ENCODE data around the gene MAP3K6.
"Not testable (repeated sequence)": the region's sequence is repeated elsewhere in the genome, so short reads cannot be mapped to it uniquely, and the experiment has no call there.

Gene MAP3K6

GRCh38 chr1:27394282-27394658 lies 27.5 kb upstream of the MAP3K6 start:
- Histone ChIP-seq H3K9ac (ENCODE audit: low read depth, low read length) (no peak overlapping the region), H3K4me3 (ENCODE audit: low read depth, low read length) (no peak overlapping the region), H3K27me3 (ENCODE audit: control insufficient read depth, insufficient read depth, low read length) (no peaks in the 10 kb centered on the region), H3K4me1 (ENCODE audit: control insufficient read depth, insufficient read depth, low read length) (peaks cover 13% of the 10 kb centered on the region), H3K9me3 (ENCODE audit: control insufficient read depth, insufficient read depth, low read length) (no peaks in the 10 kb centered on the region), H3K36me3 (ENCODE audit: control insufficient read depth, insufficient read depth, low read length) (peaks cover 9% of the 10 kb centered on the region)

DNA sequence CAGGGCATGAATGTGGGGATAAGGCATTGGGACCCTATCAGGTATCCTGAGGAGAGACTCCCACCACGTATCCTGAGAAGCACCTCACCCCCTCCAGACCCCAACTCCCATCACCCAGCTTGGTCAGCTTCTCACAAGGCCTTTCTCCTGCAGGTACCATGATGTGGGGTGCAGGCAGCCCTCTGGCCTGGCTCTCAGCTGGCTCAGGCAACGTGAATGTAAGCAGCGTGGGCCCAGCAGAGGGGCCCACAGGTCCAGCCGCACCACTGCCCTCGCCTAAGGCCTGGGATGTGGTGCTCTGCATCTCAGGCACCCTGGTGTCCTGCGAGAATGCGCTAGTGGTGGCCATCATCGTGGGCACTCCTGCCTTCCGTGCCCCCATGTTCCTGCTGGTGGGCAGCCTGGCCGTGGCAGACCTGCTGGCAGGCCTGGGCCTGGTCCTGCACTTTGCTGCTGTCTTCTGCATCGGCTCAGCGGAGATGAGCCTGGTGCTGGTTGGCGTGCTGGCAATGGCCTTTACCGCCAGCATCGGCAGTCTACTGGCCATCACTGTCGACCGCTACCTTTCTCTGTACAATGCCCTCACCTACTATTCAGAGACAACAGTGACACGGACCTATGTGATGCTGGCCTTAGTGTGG lies 27.0 kb upstream of the MAP3K6 start:
- peaks cover 10% of the 10 kb centered on the region for H3K4me1 ChIP-seq (ENCODE audit: control insufficient read depth, insufficient read depth, low read length)
- peak overlapping the region; percentile 90 for H3K4me3 ChIP-seq (ENCODE audit: low read depth, low read length)
- no peaks in the 10 kb centered on the region for H3K27me3 ChIP-seq (ENCODE audit: control insufficient read depth, insufficient read depth, low read length)
- no peaks in the 10 kb centered on the region for H3K9me3 ChIP-seq (ENCODE audit: control insufficient read depth, insufficient read depth, low read length)
- peaks cover 9% of the 10 kb centered on the region for H3K36me3 ChIP-seq (ENCODE audit: control insufficient read depth, insufficient read depth, low read length)
- no peak overlapping the region for H3K9ac ChIP-seq (ENCODE audit: low read depth, low read length)

GRCh38 chr1:27392778-27393635 lies 26.2 kb upstream of the MAP3K6 start:
- Histone ChIP-seq H3K36me3 (ENCODE audit: control insufficient read depth, insufficient read depth, low read length) (peaks cover 9% of the 10 kb centered on the region), H3K9ac (ENCODE audit: low read depth, low read length) (peak overlapping the region; percentile 60), H3K27me3 (ENCODE audit: control insufficient read depth, insufficient read depth, low read length) (no peaks in the 10 kb centered on the region), H3K4me1 (ENCODE audit: control insufficient read depth, insufficient read depth, low read length) (peaks cover 8% of the 10 kb centered on the region), H3K4me3 (ENCODE audit: low read depth, low read length) (peak overlapping the region; percentile 90), H3K9me3 (ENCODE audit: control insufficient read depth, insufficient read depth, low read length) (no peaks in the 10 kb centered on the region)

DNA sequence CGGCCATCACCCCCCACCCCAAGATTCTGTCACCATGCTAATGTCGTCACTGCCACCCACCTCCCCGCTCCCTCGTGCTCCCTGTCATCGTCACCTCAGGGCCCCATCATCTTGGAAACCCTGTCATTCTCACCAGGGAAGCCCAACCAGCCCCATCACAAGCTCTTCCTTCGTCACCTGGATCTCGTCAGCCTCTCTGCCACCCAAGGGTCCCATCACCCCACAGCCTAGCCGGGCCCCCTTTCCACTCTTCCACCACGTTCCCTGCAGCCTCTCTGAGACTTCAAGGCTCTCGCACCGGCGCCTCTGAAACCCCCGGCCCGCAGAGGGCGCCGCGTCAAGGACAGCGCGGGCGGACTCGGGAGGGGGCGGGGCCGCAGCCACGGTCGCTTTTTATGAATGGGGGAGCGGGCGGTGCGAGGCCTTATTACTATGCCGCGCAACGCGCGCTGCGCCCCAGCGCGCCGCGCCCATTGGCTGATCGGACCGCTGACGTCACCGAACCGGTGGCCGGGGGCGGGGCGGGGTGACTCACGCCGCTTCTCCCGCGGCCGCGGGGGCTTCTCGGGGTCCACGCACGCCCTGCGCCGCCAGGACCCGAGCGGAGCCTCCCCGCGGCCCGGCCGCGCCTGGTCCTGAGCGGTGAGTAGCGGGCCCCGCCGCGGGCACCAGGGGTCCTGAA lies 25.5 kb upstream of the MAP3K6 start, which contains the start of gene GPR3:
Gene GPR3 (plus strand): TSS at position 527 of the 682 bp plus-strand sequence. CDS start 1,177 bp downstream, outside the sequence.
- Histone ChIP-seq H3K27me3 (ENCODE audit: control insufficient read depth, insufficient read depth, low read length) (no peaks in the 10 kb centered on the region), H3K9me3 (ENCODE audit: control insufficient read depth, insufficient read depth, low read length) (no peaks in the 10 kb centered on the region), H3K36me3 (ENCODE audit: control insufficient read depth, insufficient read depth, low read length) (peaks cover 9% of the 10 kb centered on the region), H3K4me1 (ENCODE audit: control insufficient read depth, insufficient read depth, low read length) (peaks cover 4% of the 10 kb centered on the region), H3K4me3 (ENCODE audit: low read depth, low read length) (peak within 1 kb of the TSS; percentile 90), H3K9ac (ENCODE audit: low read depth, low read length) (peak within 1 kb of the TSS; percentile 60)

DNA sequence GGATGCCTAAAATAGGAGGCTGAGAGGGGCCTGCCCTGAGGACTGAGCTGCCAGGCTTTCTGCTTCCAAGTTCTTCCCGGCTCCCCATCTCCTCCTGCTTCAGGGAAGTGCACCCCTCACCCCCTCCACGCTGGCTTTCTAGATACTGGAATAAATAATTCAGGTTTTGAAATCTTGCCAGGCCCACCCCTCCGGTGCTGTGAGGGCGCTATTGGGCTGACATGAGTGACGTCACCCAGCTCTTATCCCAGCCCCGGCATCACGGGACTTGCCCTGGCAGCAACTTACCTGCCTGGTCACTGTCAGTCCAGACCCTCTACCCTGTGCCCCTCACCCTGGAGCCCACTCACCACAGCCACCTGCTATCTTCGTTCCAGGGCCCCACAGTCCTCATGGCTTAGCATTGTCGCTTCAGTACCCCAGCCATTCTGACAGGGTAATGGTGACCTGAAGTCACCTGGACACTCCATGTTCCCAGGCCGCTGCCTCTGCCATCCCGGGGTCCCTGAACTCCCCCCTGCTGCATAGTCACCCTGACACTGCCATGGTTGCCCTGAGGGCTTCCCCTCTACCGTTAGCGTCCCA lies 24.8 kb upstream of the MAP3K6 start:
- Histone ChIP-seq H3K9ac (ENCODE audit: low read depth, low read length) (peak overlapping the region; percentile 12), H3K36me3 (ENCODE audit: control insufficient read depth, insufficient read depth, low read length) (peaks cover 9% of the 10 kb centered on the region), H3K27me3 (ENCODE audit: control insufficient read depth, insufficient read depth, low read length) (no peaks in the 10 kb centered on the region), H3K4me1 (ENCODE audit: control insufficient read depth, insufficient read depth, low read length) (peaks cover 4% of the 10 kb centered on the region), H3K9me3 (ENCODE audit: control insufficient read depth, insufficient read depth, low read length) (no peaks in the 10 kb centered on the region), H3K4me3 (ENCODE audit: low read depth, low read length) (peak overlapping the region; percentile 68)

DNA sequence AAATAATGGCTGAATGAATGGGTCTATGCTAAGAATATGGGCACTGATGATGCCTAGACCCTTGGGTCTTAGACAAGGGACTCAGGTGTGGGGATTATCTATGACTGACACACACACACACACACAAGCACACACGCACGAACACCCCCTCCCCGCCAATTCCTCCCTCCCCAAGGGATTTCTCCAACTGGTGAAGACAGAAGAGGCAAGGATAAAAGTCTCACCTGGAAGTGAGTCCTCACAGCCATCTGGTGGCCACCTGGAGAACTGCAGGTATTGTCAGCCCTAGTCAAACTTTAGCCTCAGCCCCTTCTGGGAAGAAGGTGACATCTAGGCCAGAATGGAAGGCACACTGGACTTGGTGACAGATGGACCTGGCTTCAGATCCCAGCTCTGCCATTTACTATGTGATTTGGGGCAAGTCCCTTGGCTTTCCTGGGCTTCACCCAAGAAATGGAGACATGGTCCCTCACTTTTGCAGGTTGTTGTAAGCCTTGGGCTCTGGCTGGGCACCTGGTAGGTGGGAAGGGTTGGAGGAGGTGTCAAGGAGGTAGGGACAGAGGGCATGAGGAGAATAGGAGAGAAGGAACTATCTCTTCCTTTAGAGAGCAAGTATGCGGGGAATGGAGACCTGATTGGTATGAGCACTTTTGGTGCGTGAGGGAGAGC lies 21.7 kb upstream of the MAP3K6 start:
- no peak overlapping the region for H3K4me3 ChIP-seq (ENCODE audit: low read depth, low read length)
- no peaks in the 10 kb centered on the region for H3K9me3 ChIP-seq (ENCODE audit: control insufficient read depth, insufficient read depth, low read length)

DNA sequence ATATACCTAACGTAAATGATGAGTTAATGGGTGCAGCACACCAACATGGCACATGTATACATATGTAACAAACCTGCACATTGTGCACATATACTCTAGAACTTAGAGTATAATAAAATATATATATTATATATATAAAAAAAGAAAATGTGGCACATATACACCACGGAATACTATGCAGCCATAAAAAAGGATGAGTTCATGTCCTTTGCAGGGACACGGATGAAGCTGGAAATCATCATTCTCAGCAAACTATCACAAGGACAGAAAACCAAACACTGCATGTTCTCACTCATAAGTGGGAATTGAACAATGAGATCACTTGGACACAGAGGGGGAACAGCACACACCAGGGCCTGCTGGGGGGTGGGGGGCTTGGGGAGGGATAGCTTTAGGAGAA lies 18.0 kb upstream of the MAP3K6 start:
- not testable (repeated sequence) for H3K36me3 ChIP-seq (ENCODE audit: control insufficient read depth, insufficient read depth, low read length); H3K4me3 ChIP-seq (ENCODE audit: low read depth, low read length)

More for the DNA sequence above, 21.7 kb upstream of the MAP3K6 start:
- Histone ChIP-seq H3K36me3 (ENCODE audit: control insufficient read depth, insufficient read depth, low read length) (no peaks in the 10 kb centered on the region), H3K4me1 (ENCODE audit: control insufficient read depth, insufficient read depth, low read length) (peaks cover 6% of the 10 kb centered on the region), H3K9ac (ENCODE audit: low read depth, low read length) (no peak overlapping the region), H3K27me3 (ENCODE audit: control insufficient read depth, insufficient read depth, low read length) (no peaks in the 10 kb centered on the region)

GRCh38 chr1:27383661-27384060 lies 16.9 kb upstream of the MAP3K6 start:
- H3K36me3 ChIP-seq (ENCODE audit: control insufficient read depth, insufficient read depth, low read length), result no peaks in the 10 kb centered on the region
- H3K9me3 ChIP-seq (ENCODE audit: control insufficient read depth, insufficient read depth, low read length), result no peaks in the 10 kb centered on the region
- peaks cover 3% of the 10 kb centered on the region for H3K4me1 ChIP-seq (ENCODE audit: control insufficient read depth, insufficient read depth, low read length)
- H3K9ac ChIP-seq (ENCODE audit: low read depth, low read length), result no peak overlapping the region
- no peak overlapping the region for H3K4me3 ChIP-seq (ENCODE audit: low read depth, low read length)
- H3K27me3 ChIP-seq (ENCODE audit: control insufficient read depth, insufficient read depth, low read length), result peaks cover 11% of the 10 kb centered on the region

More for the DNA sequence above, 18.0 kb upstream of the MAP3K6 start:
- H3K27me3 ChIP-seq (ENCODE audit: control insufficient read depth, insufficient read depth, low read length), result peaks cover 11% of the 10 kb centered on the region
- H3K9ac ChIP-seq (ENCODE audit: low read depth, low read length); H3K9me3 ChIP-seq (ENCODE audit: control insufficient read depth, insufficient read depth, low read length); H3K4me1 ChIP-seq (ENCODE audit: control insufficient read depth, insufficient read depth, low read length): not testable (repeated sequence)

- H3K4me3 ChIP-seq (ENCODE audit: low read depth, low read length), result peak within 1 kb of the TSS; percentile 63
- H3K9ac ChIP-seq (ENCODE audit: low read depth, low read length), result no peak within 1 kb of the TSS
- H3K36me3 ChIP-seq (ENCODE audit: control insufficient read depth, insufficient read depth, low read length), result no peaks in the 10 kb centered on the region
Observed at GRCh38 chr1:27383039-27383605, 16.4 kb upstream of the MAP3K6 start, which contains the start of gene CD164L2. CD164L2 (minus strand) TSS chr1:27383333; CDS start chr1:27383239, 94 bp downstream.

DNA sequence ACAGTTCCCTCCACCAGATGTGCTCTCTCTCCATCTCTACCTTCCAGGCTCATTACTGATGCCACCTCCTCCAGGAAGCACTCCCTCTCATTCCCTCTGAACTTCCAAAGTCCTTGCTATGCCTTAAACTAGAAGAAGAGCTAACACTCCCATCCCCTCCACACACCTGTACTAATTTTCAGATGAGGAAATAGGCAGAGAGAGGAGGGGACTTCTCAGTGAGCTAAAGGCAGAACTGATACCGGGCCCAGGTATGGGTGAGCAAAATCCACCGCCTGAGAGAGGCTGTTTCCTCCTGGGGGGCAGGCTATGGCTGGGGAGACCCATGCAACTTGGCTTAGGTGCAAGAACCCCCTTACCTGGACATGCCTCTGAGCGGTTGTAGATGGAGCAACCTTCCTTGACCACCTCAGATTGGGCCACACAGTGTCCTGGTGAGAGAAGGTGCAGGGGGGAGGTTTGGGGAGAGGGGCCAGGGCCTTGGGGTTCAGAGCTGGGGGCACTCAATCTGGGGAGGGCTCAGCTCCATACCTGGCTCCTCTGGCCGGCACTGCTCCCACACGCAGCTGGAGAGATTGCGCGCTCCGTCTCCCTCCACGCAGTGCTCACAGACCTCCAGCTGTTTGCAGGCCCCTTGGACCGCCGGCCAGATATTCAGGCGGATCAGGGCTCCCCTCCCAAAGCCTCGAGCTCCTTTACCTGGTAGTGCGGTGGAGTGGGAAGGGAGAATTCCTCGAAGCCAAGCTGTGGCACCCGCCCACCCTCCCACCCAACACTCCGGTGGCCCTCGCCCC lies 15.4 kb upstream of the MAP3K6 start:
- H3K4me1 ChIP-seq (ENCODE audit: control insufficient read depth, insufficient read depth, low read length), result peaks cover 3% of the 10 kb centered on the region

More at GRCh38 chr1:27383039-27383605, 16.4 kb upstream of the MAP3K6 start, which contains the start of gene CD164L2:
- Histone ChIP-seq H3K9me3 (ENCODE audit: control insufficient read depth, insufficient read depth, low read length) (no peaks in the 10 kb centered on the region), H3K27me3 (ENCODE audit: control insufficient read depth, insufficient read depth, low read length) (peaks cover 11% of the 10 kb centered on the region), H3K4me1 (ENCODE audit: control insufficient read depth, insufficient read depth, low read length) (peaks cover 3% of the 10 kb centered on the region)

More for the DNA sequence above, 15.4 kb upstream of the MAP3K6 start:
- no peaks in the 10 kb centered on the region for H3K36me3 ChIP-seq (ENCODE audit: control insufficient read depth, insufficient read depth, low read length)
- H3K9ac ChIP-seq (ENCODE audit: low read depth, low read length), result no peak overlapping the region
- no peaks in the 10 kb centered on the region for H3K9me3 ChIP-seq (ENCODE audit: control insufficient read depth, insufficient read depth, low read length)
- peaks cover 11% of the 10 kb centered on the region for H3K27me3 ChIP-seq (ENCODE audit: control insufficient read depth, insufficient read depth, low read length)
- H3K4me3 ChIP-seq (ENCODE audit: low read depth, low read length), result no peak overlapping the region
